Kidney epithelial cell (primary cell): Measurements from ENCODE around the gene MRPL44. TPM values are rescaled to one million over a fixed set of nuclear protein-coding genes. Genes with fewer than 3 reads are reported as not detected.
"Not testable (repeated sequence)": the region's sequence is repeated elsewhere in the genome, so short reads cannot be mapped to it uniquely, and the experiment has no call there.

ENCODE experiments used
- DNase-seq: peaks from one replicate; pipeline ENCODE4 v3.0.0-alpha.2; 2010; ENCODE audit warnings: low read depth
- H3K27me3 ChIP-seq: 2 replicates; pipeline ENCODE4 v1.6.0; 2011; ENCODE audit warnings: low read length; ENCODE audit not compliant: control insufficient read depth, insufficient read depth
- H3K36me3 ChIP-seq: 2 replicates; pipeline ENCODE4 v1.5.1; 2011; ENCODE audit warnings: low read length; ENCODE audit not compliant: control insufficient read depth, insufficient read depth
- H3K4me3 ChIP-seq: 2 replicates; pipeline ENCODE4 v1.5.1; 2011; ENCODE audit warnings: low read depth, mild to moderate bottlenecking, control low read depth, low read length
- total RNA-seq: library from RNA; depleted of rRNA; stranded (reverse); fragments of >200 nt; gene quantifications from 2 replicates; pipeline ENCODE4 v1.2.3, GENCODE V29; 2015
- TF ChIP-seq, protein P1 (sequence below): IDR thresholded peaks from 2 replicates; pipeline ENCODE4 v1.5.1; 2011; ENCODE audit warnings: mild to moderate bottlenecking, moderate library complexity, low read length, control low read depth, inconsistent platforms; ENCODE audit not compliant: insufficient read depth, poor library complexity, severe bottlenecking

The MRPL44 gene
- total RNA-seq, 1 donor from 2014 or later = 62.2 TPM

DNA sequence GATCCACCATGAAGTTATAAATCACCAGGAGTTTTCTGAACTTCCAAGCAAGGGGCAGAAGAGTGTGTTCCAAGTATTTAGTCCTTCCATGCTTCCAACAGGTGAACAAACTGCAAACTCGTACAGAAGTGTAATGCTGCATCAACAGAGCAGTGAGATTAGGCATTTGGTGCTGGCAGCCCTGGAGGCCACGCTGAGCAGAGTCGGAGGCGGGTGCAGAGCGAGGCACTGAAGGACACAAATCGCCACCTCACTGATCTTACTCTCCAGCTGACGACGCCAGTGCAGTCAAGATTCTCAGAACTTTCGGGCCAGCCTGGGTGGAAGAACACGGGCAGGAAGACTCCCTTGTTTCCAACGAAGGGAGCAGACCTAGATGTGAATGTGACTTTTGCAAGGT is 42.6 kb downstream of the MRPL44 start:
- no peak for DNase-seq
- H3K4me3 ChIP-seq = no peak overlapping the region
- no peaks in the 10 kb centered on the region for H3K27me3 ChIP-seq
- TF ChIP-seq, protein P1, sequence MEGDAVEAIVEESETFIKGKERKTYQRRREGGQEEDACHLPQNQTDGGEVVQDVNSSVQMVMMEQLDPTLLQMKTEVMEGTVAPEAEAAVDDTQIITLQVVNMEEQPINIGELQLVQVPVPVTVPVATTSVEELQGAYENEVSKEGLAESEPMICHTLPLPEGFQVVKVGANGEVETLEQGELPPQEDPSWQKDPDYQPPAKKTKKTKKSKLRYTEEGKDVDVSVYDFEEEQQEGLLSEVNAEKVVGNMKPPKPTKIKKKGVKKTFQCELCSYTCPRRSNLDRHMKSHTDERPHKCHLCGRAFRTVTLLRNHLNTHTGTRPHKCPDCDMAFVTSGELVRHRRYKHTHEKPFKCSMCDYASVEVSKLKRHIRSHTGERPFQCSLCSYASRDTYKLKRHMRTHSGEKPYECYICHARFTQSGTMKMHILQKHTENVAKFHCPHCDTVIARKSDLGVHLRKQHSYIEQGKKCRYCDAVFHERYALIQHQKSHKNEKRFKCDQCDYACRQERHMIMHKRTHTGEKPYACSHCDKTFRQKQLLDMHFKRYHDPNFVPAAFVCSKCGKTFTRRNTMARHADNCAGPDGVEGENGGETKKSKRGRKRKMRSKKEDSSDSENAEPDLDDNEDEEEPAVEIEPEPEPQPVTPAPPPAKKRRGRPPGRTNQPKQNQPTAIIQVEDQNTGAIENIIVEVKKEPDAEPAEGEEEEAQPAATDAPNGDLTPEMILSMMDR = no peak
- H3K36me3 ChIP-seq = no peaks in the 10 kb centered on the region

DNA sequence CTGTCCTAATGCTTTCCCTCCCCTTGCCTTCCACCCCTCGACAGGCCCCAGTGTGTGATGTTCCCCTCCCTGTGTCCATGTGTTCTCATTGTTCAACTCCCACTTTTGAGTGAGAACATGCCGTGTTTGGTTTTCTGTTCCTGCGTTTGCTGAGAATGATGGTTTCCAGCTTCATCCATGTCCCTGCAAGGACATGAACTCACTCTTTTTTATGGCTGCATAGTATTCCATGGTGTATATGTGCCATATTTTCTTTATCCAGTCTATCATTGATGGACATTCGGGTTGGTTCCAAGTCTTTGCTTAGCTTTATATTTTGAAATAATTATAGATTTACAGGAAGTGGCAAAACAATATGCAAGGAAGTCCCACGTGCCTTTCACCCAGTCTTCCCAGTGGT is 43.4 kb downstream of the MRPL44 start:
- not testable (repeated sequence) for H3K36me3 ChIP-seq, H3K27me3 ChIP-seq, DNase-seq, H3K4me3 ChIP-seq

DNA sequence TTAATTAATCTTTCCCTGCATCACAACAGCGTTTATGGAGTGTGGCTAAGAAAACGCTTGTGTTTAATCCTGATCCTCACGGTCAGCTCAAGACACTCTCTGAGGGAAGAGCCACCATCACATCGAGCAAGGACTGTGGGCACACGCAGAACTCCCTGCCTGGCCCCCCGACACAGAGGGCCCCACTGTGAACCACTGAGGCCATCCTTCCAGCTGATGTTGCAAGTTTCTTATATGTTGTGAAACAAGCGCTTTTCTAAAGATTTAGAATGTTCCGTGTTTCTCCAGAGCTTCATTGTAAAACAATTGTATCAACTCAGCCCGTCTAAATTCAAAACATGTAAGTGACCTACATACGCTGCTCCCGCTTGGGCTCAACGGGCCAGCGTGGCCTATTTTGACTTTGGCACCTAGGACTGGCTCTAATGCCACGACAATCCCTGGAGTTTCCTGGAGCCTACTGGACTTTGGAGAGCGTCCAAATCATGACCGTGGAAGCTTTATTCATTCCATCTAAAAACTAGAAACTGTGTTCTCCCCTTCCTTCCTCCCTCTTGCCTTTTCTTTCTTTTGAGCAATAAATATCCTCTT is 46.9 kb downstream of the MRPL44 start:
- no peak overlapping the region for H3K4me3 ChIP-seq
- no peaks in the 10 kb centered on the region for H3K36me3 ChIP-seq
- TF ChIP-seq, protein P1 = no peak

DNA sequence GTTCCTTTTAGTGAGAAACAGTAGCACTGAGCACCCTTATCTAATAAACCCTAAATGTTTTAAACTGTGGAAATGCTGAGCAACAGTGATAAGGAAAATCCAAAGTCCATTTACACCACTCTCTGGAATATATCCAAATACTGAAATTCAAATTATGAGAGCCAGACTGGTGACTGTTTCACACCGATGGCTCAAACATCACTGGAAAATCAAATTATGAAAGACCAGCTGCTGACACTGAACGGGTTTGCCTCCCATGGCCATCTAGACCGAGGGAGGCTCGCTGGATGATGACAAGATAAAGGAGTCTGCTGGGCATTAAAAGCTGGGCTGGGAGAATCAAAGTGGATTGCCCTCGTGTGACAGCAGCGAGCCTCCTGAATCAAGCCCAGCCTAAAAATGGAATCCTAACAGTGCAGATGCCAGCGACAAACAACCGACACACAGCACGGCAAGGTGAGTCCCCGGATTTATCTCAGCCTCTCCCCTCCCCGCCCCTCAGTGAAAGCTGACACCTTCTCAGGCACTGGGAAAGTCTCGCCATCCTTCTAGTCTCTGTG is 51.5 kb downstream of the MRPL44 start:
- H3K36me3 ChIP-seq = no peaks in the 10 kb centered on the region
- TF ChIP-seq, protein P1 = no peak
- no peaks in the 10 kb centered on the region for H3K27me3 ChIP-seq
- DNase-seq = no peak
- H3K4me3 ChIP-seq = no peak overlapping the region

More for the DNA sequence above, 46.9 kb downstream of the MRPL44 start:
- no peaks in the 10 kb centered on the region for H3K27me3 ChIP-seq
- no peak for DNase-seq

DNA sequence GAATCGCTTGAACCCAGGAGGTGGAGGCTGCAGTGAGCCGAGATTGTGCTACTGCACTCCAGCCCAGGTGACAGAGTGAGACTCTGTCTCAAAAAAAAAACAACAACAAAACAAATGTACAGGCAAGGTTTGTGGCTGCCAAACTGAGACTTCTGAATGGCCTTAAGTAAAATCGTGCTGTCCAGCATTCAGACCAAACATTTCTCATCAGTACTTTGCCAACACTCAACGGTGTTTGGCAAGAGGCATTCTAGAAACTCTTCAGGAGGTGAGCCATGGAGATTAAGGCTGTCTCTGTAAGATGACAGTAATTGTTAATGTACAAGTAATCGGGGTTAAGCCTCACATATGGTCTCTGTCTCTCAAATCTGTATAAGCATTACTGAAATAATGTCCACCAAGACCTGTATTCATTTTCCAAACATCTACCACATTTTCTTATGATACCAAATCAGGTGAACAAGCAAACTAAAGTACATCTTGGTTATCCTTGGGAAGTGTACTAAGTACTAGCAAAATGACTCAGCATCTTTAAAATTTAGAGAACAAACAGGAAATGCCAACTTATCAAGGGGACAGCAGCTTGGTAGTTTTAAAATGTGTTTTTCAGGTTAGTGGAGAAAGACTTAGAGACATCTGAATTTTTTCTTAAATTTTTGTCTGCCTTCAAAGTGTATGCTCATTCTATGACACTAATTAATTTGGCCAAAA is 52.5 kb downstream of the MRPL44 start:
- DNase-seq = no peak
- no peaks in the 10 kb centered on the region for H3K36me3 ChIP-seq
- H3K27me3 ChIP-seq = no peaks in the 10 kb centered on the region
- TF ChIP-seq, protein P1 = no peak
- no peak overlapping the region for H3K4me3 ChIP-seq

DNA sequence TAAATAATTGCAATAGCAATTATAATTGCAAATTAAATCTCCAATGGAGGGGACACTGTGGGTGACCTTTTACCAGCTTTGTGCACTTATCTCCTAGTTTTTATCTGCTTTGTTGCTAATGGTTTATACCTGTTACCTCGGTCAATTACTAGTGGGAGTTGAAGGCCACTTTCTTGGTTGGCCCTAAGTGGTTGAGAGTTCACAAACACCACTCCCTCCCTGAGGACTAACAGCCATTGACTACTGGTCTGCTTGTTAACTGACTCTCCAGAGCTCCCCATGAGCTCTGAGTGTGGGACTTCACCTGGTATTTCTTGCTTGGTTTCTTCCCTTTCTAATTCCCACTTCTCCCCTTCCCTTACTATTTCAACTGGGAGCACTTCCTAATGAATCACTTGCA is 54.6 kb downstream of the MRPL44 start:
- TF ChIP-seq, protein P1 = no peak
- no peaks in the 10 kb centered on the region for H3K27me3 ChIP-seq
- no peaks in the 10 kb centered on the region for H3K36me3 ChIP-seq
- no peak for DNase-seq
- H3K4me3 ChIP-seq = no peak overlapping the region
